Neural progenitor cell (in vitro differentiated cells): ENCODE measurements around the gene CASP12.

Source experiments
- CTCF ChIP-seq: fragments of 200-600 bp; sonication (generic); IDR thresholded peaks from 2 replicates; pipeline ENCODE4 v1.5.1; 2017; ENCODE audit warnings: antibody characterized with exemption, mild to moderate bottlenecking
- EZH2 ChIP-seq: fragments of 200-600 bp; sonication (generic); IDR thresholded peaks from 2 replicates; pipeline ENCODE4 v1.6.1; 2017; ENCODE audit warnings: antibody characterized with exemption, mild to moderate bottlenecking, moderate library complexity
- EZH2phosphoT487 ChIP-seq: fragments of 200-600 bp; sonication (generic); IDR thresholded peaks from 2 replicates; pipeline ENCODE4 v1.6.1; 2017; ENCODE audit warnings: antibody characterized with exemption

GRCh38 chr11:104879514-104880190, 18.6 kb downstream of the CASP12 start:
- peak; percentile 20 for TF ChIP-seq CTCF
- no peak for TF ChIP-seq EZH2phosphoT487
- no peak for TF ChIP-seq EZH2
